ENCODE data around the gene PTPRM. TPM values are rescaled to one million over a fixed set of nuclear protein-coding genes. Genes with fewer than 3 reads are reported as not detected.

Gene PTPRM
- total RNA-seq, 1 experiment from 2014 or later, result 14.5 TPM

DNA sequence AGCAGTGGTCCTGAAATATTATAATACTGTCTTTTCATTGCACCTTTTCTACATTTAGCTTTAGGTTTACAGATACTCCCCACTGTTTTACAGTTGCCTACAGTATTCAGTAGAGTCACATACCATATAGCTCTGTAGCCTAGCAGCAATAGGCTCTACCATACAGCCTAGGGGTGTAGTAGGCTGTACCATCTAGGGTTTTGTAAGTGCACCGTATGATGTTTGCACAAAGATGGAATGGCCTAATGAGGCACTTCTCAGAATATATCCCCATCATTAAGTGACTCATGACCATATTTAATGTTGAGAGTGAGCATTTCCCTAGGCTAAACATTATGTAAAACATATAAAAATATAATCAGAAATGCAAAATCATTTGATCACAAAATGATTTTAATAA, 530.8 kb downstream of the PTPRM start (continued):
- TF ChIP-seq CTCF (IDR thresholded peaks at IDR 0.05 in 2 of 3, conservative IDR thresholded peaks at IDR 0.05 in 1 of 3; ENCODE audit: borderline replicate concordance in 1 of 3, insufficient read depth in 1 of 3, low read depth in 2 of 3, low read length in 2 of 3) (no peak), CBX3 (IDR thresholded peaks at IDR 0.05; ENCODE audit: low read depth) (no peak)

- CTCF ChIA-PET, result no interaction called here
- H3K79me2 ChIP-seq (ENCODE audit: insufficient read depth, low read length), result no peaks in the 10 kb centered on the region
- H3K9ac ChIP-seq (ENCODE audit: low read length), result no peak overlapping the region
- H3K4me3 ChIP-seq (replicated peaks in 1 of 2; ENCODE audit: low read depth in 1 of 2, low read length in 2 of 2), result no peak overlapping the region
- POLR2A ChIA-PET, result no interaction called here
- no peak for DNase-seq (ENCODE audit: low read depth, low spot score)
- no peaks in the 10 kb centered on the region for H3K9me2 ChIP-seq (ENCODE audit: insufficient read depth)
- BruUV-seq (replicated peaks), result no TSS peak
- H3K27me3 ChIP-seq (ENCODE audit: insufficient read depth, low read length), result no peaks in the 10 kb centered on the region
- RAD21 ChIA-PET (ENCODE audit: low non-redundant PET in 1 of 2, low total read pairs in 2 of 2, uncharacterized antibody in 2 of 2, unreplicated experiment in 2 of 2), result no interaction called here
- no peaks in the 10 kb centered on the region for H3K36me3 ChIP-seq (ENCODE audit: control insufficient read depth in 1 of 2, insufficient read depth in 2 of 2, low read length in 2 of 2)
- no peak for ATAC-seq
- no peak overlapping the region for H3K4me2 ChIP-seq (ENCODE audit: low read length)
- H3K4me1 ChIP-seq (ENCODE audit: control insufficient read depth in 1 of 2, insufficient read depth in 2 of 2, low read length in 2 of 2), result no peaks in the 10 kb centered on the region
- no peak overlapping the region for H3K27ac ChIP-seq (ENCODE audit: low read depth, low read length)
- H3K9me3 ChIP-seq (ENCODE audit: control insufficient read depth in 1 of 2, insufficient read depth in 1 of 2, low read depth in 1 of 2, low read length in 2 of 2), result peaks cover 0 to 3% of the 10 kb centered on the region in 2 experiments; a peak in 1 of 4 replicates
- H4K20me1 ChIP-seq (ENCODE audit: insufficient read depth), result no peaks in the 10 kb centered on the region
- H2AFZ ChIP-seq (ENCODE audit: low read depth, low read length, poor library complexity, severe bottlenecking), result no peak overlapping the region
- TF ChIP-seq, protein P1, sequence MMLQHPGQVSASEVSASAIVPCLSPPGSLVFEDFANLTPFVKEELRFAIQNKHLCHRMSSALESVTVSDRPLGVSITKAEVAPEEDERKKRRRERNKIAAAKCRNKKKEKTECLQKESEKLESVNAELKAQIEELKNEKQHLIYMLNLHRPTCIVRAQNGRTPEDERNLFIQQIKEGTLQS (IDR thresholded peaks at IDR 0.05), result no peak
- TF ChIP-seq MAX (IDR thresholded peaks at IDR 0.05) (no peak), POLR2AphosphoS5 (IDR thresholded peaks at IDR 0.05; ENCODE audit: low read depth, low read length) (no peak), TCF7L2 (IDR thresholded peaks at IDR 0.05; ENCODE audit: borderline replicate concordance, extremely low read depth, insufficient read depth, insufficient read length) (no peak), YY1 (IDR thresholded peaks at IDR 0.05; ENCODE audit: extremely low read depth, insufficient replicate concordance, low read depth, low read length) (no peak), ZFX (IDR thresholded peaks at IDR 0.05) (no peak)
- intact Hi-C loops (cut with micrococcal nuclease), result no loop called here
Observed at GRCh38 chr18:8106603-8107002, 539.5 kb downstream of the PTPRM start.

All from HCT116 (cell line).